HG02981 (cell line): ENCODE measurements around the gene UAP1L1.
"Not testable (repeated sequence)": the region's sequence is repeated elsewhere in the genome, so short reads cannot be mapped to it uniquely, and the experiment has no call there.

Source experiments
- ATAC-seq: cut with Tn5 transposase; IDR thresholded peaks from one replicate; pipeline ENCODE4 v1.9.1; 2021; ENCODE audit warnings: mild to moderate bottlenecking, moderate library complexity; ENCODE audit not compliant: unreplicated experiment

UAP1L1 gene

GRCh38 chr9:137111788-137112563 is 34.7 kb downstream of the UAP1L1 start:
- ATAC-seq: no peak

DNA sequence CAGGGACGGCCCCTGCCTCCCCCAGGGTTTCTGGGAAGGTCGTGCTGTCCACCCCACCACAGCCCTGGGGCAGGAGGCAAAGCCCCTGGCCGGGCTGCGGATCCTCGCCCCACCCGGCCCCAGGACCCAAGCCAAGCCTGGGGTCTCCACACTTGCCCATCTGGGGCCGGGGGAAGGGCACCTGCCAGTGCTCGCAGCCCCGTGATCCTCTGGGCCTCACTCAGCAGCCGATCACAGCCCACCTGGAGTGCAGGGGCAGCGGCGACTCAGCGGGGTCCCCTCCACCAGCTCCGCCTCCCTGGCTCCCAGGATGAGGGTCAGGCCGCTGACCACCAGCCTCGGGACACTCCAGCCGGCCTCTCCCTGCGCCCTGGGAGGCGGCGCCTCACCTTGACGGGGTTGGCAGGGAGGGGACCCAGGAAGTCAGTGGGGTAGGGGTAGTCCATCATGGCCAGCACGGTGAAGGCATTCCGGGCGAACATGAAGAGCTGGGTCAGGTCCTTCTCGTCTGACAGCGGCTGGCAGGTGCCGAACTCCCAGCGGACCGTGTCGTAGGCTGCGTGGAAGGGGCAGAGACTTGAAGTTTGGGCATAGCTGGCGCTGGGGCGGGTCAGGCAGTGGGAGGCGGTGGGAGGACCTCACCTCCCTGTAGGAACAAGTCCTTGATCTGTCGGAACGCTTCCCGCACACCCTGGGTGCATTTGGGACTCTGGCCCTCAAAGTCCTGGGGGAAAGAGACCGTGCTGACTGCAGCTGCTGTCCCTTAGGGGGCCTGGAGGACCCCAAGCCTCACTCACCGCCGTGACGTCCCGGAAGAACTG is 35.5 kb downstream of the UAP1L1 start:
- ATAC-seq: no peak

GRCh38 chr9:137113385-137114159 is 36.3 kb downstream of the UAP1L1 start:
- ATAC-seq: no peak

DNA sequence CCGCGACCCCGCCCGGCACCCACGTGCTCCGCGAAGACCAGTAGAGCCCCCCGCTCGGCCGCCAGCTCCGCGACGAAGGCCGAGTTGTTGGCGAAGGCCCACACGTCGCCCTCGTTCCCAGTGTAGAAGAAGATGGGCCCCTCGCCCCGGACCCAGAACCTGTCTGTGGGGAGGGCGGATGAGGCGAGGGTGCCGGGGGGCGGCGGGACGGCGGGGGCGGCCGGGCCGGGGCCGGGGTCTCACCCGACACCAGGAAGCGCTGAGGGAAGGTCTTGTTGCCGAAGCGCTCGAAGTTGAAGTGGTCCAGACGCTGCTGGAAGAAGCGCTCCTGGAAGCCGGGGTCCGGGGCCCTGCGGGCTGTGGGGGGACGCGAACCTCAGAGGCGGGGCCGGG is 36.9 kb downstream of the UAP1L1 start:
- no peak for ATAC-seq

DNA sequence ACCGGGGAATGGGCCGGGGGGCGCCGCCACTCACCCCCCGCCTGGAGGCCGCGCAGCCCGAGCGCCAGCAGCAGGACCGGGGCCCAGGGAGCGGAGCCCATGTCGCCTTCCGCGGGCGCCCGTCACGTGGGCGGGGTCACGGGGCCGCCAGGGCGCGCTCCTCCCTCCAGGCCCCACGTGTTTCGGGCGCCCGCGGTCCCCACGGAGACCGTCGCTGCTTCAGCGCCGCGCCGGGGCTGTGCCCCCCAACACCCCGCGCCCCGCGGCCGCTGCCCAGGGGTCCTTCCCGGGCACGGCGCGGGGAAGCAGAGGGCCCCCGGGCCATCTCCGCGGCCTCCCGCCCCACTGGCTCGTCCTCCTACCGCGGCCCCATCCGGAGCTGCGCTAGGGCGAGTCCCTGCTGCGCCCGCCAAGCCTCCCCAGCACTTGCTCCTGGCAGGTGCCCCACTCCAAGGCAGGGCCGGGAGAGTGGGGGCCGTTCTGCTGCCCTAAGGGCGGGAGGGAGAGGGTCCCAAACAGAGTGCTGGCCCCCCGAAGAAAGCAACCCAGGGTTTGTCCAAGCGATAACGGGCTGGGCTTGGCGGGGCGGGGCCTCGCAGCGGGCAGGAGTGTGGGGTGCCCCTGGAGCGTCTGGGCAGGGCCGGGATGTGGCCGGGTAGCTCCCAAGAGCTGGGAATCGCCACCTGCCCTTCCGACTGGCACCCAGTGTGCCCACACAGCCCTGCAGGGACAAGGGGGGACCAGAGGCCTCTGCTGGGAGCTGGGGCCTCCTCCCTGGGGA is 37.5 kb downstream of the UAP1L1 start, which contains the start of gene DPP7:
Gene DPP7 (minus strand): TSS at position 121 of the 781 bp plus-strand sequence. CDS start 20 bp downstream, at position 101.
- ATAC-seq: peak; percentile 72

DNA sequence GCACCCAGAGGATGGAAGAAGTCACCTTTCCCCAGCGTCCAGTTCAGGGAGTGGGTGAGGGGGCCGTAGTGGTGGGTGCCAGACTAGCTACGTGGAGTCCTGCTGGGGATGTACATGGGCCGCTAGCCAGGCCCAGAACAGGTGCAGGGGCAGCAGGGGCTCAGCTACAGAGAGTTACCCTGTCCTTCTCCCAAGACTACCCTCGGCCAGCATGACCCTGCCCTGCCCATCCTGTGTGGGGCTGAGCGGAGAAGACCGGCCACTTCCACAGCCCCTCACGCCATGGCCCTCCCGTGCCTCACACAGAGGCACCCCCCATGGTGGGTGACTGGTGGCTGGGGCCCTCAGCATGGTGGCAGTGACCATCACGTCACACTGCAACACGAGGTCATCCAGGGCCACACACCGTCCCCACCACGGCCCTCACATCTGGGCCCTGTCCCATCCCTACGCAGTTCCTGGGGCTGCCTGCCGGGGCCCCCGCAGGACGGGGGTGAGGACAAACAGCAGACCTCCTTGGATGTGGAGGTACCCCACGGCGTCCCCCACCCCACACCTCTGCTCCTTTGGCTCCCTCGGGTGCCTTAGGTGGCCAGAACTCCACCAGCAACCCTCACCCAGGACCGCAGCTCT is 38.2 kb downstream of the UAP1L1 start:
- ATAC-seq: no peak

- ATAC-seq: no peak
Observed at GRCh38 chr9:137116027-137116507, 38.8 kb downstream of the UAP1L1 start.

DNA sequence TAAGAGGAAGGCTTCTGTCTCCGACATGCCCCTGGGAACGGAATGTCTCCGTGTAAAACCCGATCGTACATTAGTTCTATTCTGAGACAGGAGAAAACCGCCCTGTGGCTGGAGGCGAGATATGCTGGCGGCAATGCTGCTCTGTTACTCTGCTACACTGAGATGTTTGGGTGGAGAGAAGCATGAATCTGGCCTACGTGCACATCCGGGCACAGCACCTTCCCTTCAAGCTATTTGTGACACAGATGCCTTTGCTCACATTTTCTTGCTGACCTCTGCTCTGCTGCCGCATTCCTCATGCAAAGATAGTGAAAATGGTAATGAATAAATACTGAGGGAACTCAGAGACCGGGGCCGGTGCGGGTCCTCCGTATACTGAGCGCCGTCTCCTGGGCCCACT is 39.4 kb downstream of the UAP1L1 start:
- no peak for ATAC-seq

GRCh38 chr9:137117269-137117731 is 40.0 kb downstream of the UAP1L1 start:
- ATAC-seq: no peak

- not testable (repeated sequence) for ATAC-seq
Observed at GRCh38 chr9:137118092-137118603, 40.8 kb downstream of the UAP1L1 start.

GRCh38 chr9:137121927-137122795 is 44.8 kb downstream of the UAP1L1 start:
- not testable (repeated sequence) for ATAC-seq

- not testable (repeated sequence) for ATAC-seq
Observed at GRCh38 chr9:137122796-137123467, 45.6 kb downstream of the UAP1L1 start.

DNA sequence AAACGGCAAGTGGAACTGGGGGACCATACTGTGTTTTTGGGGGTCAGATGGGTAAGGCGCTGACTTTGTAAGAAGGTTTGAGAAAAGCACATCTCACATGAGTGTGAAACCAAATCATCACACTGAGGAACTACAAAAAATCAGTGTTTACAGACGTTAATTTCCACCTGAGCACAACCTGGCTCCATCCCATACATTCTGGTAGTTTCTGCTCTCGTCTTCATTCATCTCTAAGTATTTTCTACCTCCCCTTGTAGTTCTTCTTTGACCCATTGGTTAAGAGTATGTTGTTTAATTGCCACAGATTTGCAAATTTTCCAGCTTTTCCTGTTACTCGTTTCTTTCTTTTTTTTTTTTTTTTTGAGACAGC is 46.1 kb downstream of the UAP1L1 start:
- ATAC-seq: no peak

DNA sequence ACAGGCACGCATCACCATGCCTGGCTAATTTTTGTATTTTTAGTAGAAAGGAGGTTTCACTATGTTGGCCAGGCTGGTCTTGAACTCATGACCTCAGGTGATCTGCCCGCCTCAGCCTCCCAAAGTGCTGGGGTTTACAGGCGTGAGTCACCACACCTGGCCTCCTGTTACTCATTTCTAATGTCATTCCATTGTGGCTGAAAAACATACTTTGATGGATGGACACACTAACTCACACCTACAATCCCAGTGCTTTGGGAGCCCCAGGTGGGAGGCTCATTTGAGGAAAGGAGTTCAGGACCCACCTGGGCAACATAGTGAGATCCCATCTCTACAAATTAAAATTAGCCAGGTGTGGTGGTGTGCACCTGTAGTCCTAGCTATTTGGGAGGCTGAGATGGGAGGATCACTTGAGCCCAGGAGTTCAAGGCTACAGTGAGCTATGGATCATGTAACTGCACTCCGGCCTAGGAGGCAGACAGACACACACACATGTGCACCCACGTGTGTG is 46.7 kb downstream of the UAP1L1 start:
- ATAC-seq: not testable (repeated sequence)

GRCh38 chr9:137126786-137127185 is 49.5 kb downstream of the UAP1L1 start:
- ATAC-seq: no peak

GRCh38 chr9:137127301-137128157 is 50.2 kb downstream of the UAP1L1 start:
- ATAC-seq: no peak
